Osteoblast (primary cell): Measurements from ENCODE around the gene ZBTB8A. TPM values are rescaled to one million over a fixed set of nuclear protein-coding genes. Genes with fewer than 3 reads are reported as not detected.
A peak's percentile ranks its signal among the peaks of the same experiment; 100 is the strongest.
"Not testable (repeated sequence)": the region's sequence is repeated elsewhere in the genome, so short reads cannot be mapped to it uniquely, and the experiment has no call there.

Experiments used
- DNase-seq: peaks from one replicate; pipeline ENCODE4 v3.0.0; 2011; ENCODE audit warnings: low spot score, mixed read lengths; ENCODE audit not compliant: insufficient read length; ENCODE audit errors: missing footprints
- H2AFZ ChIP-seq: 2 replicates; pipeline ENCODE4 v1.6.0; 2011; ENCODE audit warnings: mild to moderate bottlenecking, low read length
- H3K27ac ChIP-seq: 2 replicates; pipeline ENCODE4 v1.5.1; 2011; ENCODE audit warnings: mild to moderate bottlenecking, low read depth, low read length, moderate library complexity
- H3K27me3 ChIP-seq: 2 replicates; pipeline ENCODE4 v1.6.0; 2012; ENCODE audit warnings: mild to moderate bottlenecking, control low read depth, inconsistent platforms, low read length, moderate library complexity; ENCODE audit not compliant: insufficient read depth
- H3K36me3 ChIP-seq: 2 replicates; pipeline ENCODE4 v1.5.1; 2011; ENCODE audit warnings: mild to moderate bottlenecking, low read length, control low read depth, moderate library complexity; ENCODE audit not compliant: insufficient read depth
- H3K4me1 ChIP-seq: 2 replicates; pipeline ENCODE4 v1.5.1; 2011; ENCODE audit warnings: mild to moderate bottlenecking, low read length, control low read depth, moderate library complexity; ENCODE audit not compliant: insufficient read depth
- H3K4me2 ChIP-seq: 2 replicates; pipeline ENCODE4 v1.6.0; 2011; ENCODE audit warnings: mild to moderate bottlenecking, low read length; ENCODE audit not compliant: insufficient read depth
- H3K4me3 ChIP-seq: fragments of 200-600 bp; sonication (generic); 3 replicates; pipeline ENCODE4 v1.5.1; 2012; ENCODE audit warnings: mild to moderate bottlenecking, low read length, inconsistent platforms; ENCODE audit not compliant: insufficient read depth
- H3K79me2 ChIP-seq: 2 replicates; pipeline ENCODE4 v1.6.0; 2012; ENCODE audit warnings: mild to moderate bottlenecking, low read length, control low read depth, inconsistent platforms; ENCODE audit not compliant: insufficient read depth
- H3K9me3 ChIP-seq: 2 replicates; pipeline ENCODE4 v1.5.1; 2011; ENCODE audit warnings: low read depth, low read length, control low read depth
- H4K20me1 ChIP-seq: 2 replicates; pipeline ENCODE4 v1.6.0; 2012; ENCODE audit warnings: mild to moderate bottlenecking, low read length, control low read depth; ENCODE audit not compliant: insufficient read depth
- total RNA-seq: library from RNA; depleted of rRNA; stranded (reverse); fragments of >200 nt; gene quantifications from 2 replicates; pipeline ENCODE4 v1.2.3, GENCODE V29; 2012
- TF ChIP-seq, protein P1 (sequence below): IDR thresholded peaks from 2 replicates; pipeline ENCODE4 v1.5.1; 2011; ENCODE audit warnings: mild to moderate bottlenecking, low read depth, low read length, moderate library complexity; ENCODE audit errors: extremely low read depth

Gene ZBTB8A
- total RNA-seq, 1 donor = 9.8 TPM

DNA sequence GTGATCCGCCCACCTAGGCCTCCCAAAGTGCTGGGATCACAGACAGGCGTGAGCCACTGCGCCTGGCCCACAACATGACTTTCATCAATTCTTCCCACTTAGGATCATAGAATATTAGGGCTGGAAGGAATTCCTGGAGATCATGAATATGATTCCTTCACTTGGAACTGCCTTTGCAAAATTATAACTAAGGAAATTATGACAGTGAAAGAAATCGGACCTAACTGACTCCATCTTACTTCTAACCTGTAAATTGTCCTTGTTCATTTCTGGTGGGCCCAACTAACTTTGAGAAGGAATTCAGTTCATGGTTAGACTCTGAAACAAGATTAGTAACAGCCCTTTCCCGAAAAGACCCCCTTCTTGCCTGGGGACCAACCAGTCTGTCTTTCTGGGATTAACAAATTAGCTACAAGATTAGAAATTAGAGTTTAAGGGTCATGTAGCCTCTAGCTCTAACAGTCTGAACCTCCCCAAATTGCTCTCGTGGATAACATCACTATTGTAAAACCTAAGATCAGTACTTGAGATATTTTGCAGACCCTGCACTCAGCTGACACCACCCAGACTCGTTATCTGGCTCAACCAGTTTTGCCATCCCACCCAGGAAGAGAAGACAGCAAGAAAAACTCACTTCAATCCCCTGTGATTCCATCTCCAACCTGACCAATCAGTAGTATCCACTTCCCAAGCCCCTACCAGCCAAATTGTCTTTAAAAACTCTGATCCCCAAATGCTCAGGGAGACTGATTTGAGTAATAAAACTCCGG lies 96.5 kb downstream of the ZBTB8A start:
- DNase-seq = no peak
- Histone ChIP-seq H3K4me2 (no peak overlapping the region), H3K27me3 (no peaks in the 10 kb centered on the region), H2AFZ (no peak overlapping the region), H3K4me3 (no peak overlapping the region), H4K20me1 (no peaks in the 10 kb centered on the region), H3K79me2 (peaks cover 38% of the 10 kb centered on the region), H3K9me3 (no peaks in the 10 kb centered on the region), H3K27ac (no peak overlapping the region), H3K4me1 (no peaks in the 10 kb centered on the region), H3K36me3 (peaks cover 16% of the 10 kb centered on the region)
- TF ChIP-seq, protein P1, sequence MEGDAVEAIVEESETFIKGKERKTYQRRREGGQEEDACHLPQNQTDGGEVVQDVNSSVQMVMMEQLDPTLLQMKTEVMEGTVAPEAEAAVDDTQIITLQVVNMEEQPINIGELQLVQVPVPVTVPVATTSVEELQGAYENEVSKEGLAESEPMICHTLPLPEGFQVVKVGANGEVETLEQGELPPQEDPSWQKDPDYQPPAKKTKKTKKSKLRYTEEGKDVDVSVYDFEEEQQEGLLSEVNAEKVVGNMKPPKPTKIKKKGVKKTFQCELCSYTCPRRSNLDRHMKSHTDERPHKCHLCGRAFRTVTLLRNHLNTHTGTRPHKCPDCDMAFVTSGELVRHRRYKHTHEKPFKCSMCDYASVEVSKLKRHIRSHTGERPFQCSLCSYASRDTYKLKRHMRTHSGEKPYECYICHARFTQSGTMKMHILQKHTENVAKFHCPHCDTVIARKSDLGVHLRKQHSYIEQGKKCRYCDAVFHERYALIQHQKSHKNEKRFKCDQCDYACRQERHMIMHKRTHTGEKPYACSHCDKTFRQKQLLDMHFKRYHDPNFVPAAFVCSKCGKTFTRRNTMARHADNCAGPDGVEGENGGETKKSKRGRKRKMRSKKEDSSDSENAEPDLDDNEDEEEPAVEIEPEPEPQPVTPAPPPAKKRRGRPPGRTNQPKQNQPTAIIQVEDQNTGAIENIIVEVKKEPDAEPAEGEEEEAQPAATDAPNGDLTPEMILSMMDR = no peak

DNA sequence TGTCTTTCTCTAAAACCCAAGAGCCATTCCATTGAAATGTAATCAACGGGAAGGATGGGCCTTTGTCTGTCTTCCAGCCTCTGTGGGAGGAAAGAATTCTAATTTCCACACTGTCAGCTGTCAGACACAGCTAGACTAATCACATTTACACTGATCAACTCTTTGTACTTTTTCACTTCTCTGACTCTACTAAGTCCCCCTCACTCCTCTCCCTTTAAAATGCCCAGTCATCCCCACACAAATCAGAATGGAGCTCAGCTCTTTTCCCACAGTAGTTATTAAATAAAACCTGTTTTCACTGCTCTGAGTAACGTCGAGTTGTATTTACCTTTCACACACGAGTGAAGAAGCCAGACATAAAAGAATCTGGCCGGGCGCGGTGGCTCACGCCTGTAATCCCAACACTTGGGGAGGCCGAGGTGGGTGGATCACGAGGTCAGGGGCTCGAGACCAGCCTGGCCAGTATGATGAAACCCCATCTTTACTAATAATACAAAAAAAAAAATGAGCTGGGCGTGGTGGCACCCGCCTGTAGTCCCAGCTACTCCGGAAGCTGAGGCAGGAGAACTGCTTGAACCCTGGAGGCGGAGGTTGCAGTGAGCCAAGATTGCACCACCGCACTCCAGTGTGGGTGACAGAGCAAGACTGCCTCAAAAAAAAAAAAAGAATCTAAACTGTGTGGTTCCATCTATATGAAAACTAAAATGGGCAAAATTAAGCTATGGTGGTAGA lies 97.9 kb downstream of the ZBTB8A start:
- Histone ChIP-seq H3K4me2 (no peak overlapping the region), H3K9me3 (no peaks in the 10 kb centered on the region), H3K4me1 (no peaks in the 10 kb centered on the region), H4K20me1 (no peaks in the 10 kb centered on the region), H3K27ac (no peak overlapping the region), H2AFZ (no peak overlapping the region), H3K4me3 (no peak overlapping the region), H3K79me2 (peaks cover 45% of the 10 kb centered on the region), H3K36me3 (peaks cover 13% of the 10 kb centered on the region), H3K27me3 (no peaks in the 10 kb centered on the region)
- TF ChIP-seq, protein P1 = no peak
- DNase-seq = no peak

DNA sequence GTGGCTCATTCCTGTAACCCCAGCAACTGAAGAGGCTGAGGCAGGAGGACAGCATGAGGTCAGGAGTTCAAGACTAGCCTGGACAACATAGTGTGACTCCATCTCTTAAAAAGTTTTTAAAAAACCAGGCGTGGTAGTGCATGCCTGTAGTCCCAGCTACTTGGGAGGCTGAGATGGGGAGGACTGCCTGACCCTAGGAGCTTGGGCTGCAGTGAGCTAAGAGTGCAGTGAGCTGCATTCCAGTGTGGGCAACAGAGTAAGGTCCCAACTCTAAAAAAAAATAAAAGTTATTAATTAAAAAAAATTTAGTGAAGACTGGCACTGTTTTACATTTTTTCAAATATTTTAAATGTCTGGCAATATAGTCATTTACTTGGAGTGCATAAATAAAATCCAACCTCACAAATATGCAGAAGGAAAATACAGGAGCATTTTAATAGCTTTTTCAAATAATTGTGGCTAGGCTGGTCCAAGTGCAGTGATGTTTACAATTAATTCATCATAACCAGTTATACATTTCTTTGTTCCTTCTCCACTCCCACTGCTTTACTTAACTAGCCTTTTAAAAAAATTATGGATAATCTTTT lies 100.4 kb downstream of the ZBTB8A start:
- Histone ChIP-seq H3K27me3 (no peaks in the 10 kb centered on the region), H3K4me1 (no peaks in the 10 kb centered on the region), H3K9me3 (no peaks in the 10 kb centered on the region), H3K4me3 (no peak overlapping the region), H3K4me2 (no peak overlapping the region), H4K20me1 (no peaks in the 10 kb centered on the region), H2AFZ (no peak overlapping the region), H3K79me2 (peaks cover 60% of the 10 kb centered on the region), H3K36me3 (peaks cover 7% of the 10 kb centered on the region), H3K27ac (peak overlapping the region; percentile 1)
- TF ChIP-seq, protein P1 = no peak
- DNase-seq = peak; percentile 78

DNA sequence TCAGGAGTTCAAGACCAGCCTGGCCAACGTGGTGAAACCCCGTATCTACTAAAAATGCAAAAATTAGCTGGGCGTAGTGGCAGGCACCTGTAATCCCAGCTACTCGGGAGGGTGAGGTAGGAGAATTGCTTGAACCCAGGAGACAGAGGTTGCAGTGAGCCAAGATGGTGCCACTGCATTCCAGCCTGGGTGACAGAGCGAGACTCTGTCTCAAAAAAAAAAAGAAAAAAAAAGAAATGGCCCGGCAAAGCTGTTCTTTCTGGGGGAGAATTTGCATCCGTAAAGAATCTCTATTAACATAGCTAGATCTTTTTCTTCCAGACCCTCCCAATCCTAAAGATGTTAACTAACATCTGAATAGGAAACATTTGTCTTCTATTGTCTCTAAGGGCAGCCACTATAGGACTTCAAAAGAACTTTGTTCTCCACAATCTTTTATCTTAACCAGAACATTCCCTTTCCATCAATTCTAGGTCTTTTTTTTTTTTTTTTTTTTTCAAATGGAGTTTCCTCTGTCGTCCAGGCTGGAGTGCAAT lies 103.1 kb downstream of the ZBTB8A start:
- not testable (repeated sequence) for H3K27ac ChIP-seq, H3K4me3 ChIP-seq, H3K27me3 ChIP-seq, DNase-seq, H3K4me2 ChIP-seq, H3K9me3 ChIP-seq, H3K4me1 ChIP-seq, H4K20me1 ChIP-seq, H2AFZ ChIP-seq
- Histone ChIP-seq H3K36me3 (peaks cover 13% of the 10 kb centered on the region), H3K79me2 (peaks cover 57% of the 10 kb centered on the region)
